ENCODE data around the gene CFD.
"Not testable (repeated sequence)": the region's sequence is repeated elsewhere in the genome, so short reads cannot be mapped to it uniquely, and the experiment has no call there.

Gene CFD

GRCh38 chr19:868458-869244 lies 9.2 kb downstream of the CFD start:
- peaks cover 0 to 1% of the 10 kb centered on the region in 2 donors for H3K9me3 Mint-ChIP-seq
- no peaks in the 10 kb centered on the region for H3K27me3 Mint-ChIP-seq
- no peak overlapping the region for H3K27ac Mint-ChIP-seq
- peaks cover 40 to 41% of the 10 kb centered on the region in 2 donors for H3K36me3 Mint-ChIP-seq
- ATAC-seq (replicated peaks) (no peak), DNase-seq (no peak)
- peaks cover 14 to 22% of the 10 kb centered on the region in 2 donors for H3K4me1 Mint-ChIP-seq
- H3K4me3 Mint-ChIP-seq = no peak overlapping the region

GRCh38 chr19:869245-870177 lies 10.0 kb downstream of the CFD start:
- H3K9me3 Mint-ChIP-seq = peaks cover 0 to 1% of the 10 kb centered on the region in 2 donors
- H3K27me3 Mint-ChIP-seq = no peaks in the 10 kb centered on the region
- DNase-seq = no peak
- H3K36me3 Mint-ChIP-seq = peaks cover 45% of the 10 kb centered on the region in 2 donors
- H3K4me1 Mint-ChIP-seq = peaks cover 10 to 16% of the 10 kb centered on the region in 2 donors
- peak overlapping the region; percentile 85 for H3K27ac Mint-ChIP-seq
- no peak overlapping the region for H3K4me3 Mint-ChIP-seq
- ATAC-seq (replicated peaks) = no peak

- no peak for ATAC-seq (replicated peaks)
- peaks cover 45% of the 10 kb centered on the region in 2 donors for H3K36me3 Mint-ChIP-seq
- H3K27ac Mint-ChIP-seq = no peak overlapping the region
- H3K27me3 Mint-ChIP-seq = no peaks in the 10 kb centered on the region
- DNase-seq = no peak
- no peak overlapping the region for H3K4me3 Mint-ChIP-seq
- peaks cover 0 to 1% of the 10 kb centered on the region in 2 donors for H3K9me3 Mint-ChIP-seq
- H3K4me1 Mint-ChIP-seq = peaks cover 10 to 16% of the 10 kb centered on the region in 2 donors
These were observed 10.8 kb downstream of the CFD start for GRCh38 chr19:870314-870713.

- DNase-seq (no peak), ATAC-seq (replicated peaks) (no peak)
- peaks cover 0 to 1% of the 10 kb centered on the region in 2 donors for H3K9me3 Mint-ChIP-seq
- H3K4me1 Mint-ChIP-seq = peaks cover 10 to 16% of the 10 kb centered on the region in 2 donors
- no peak overlapping the region for H3K4me3 Mint-ChIP-seq
- H3K36me3 Mint-ChIP-seq = peaks cover 46 to 49% of the 10 kb centered on the region in 2 donors
- H3K27ac Mint-ChIP-seq = no peak overlapping the region
- H3K27me3 Mint-ChIP-seq = no peaks in the 10 kb centered on the region
These were observed 11.5 kb downstream of the CFD start for GRCh38 chr19:870963-871401.

GRCh38 chr19:871446-872265 lies 12.2 kb downstream of the CFD start:
- Mint-ChIP-seq H3K27me3 (no peaks in the 10 kb centered on the region), H3K27ac (peak overlapping the region; percentile 47), H3K9me3 (peaks cover 0 to 1% of the 10 kb centered on the region in 2 donors), H3K36me3 (peaks cover 52% of the 10 kb centered on the region in 2 donors), H3K4me3 (peak overlapping the region in 1 of 2 donors; percentile 71), H3K4me1 (peaks cover 10 to 16% of the 10 kb centered on the region in 2 donors)
- DNase-seq (no peak), ATAC-seq (replicated peaks) (no peak)

GRCh38 chr19:872266-872951 lies 12.9 kb downstream of the CFD start:
- Mint-ChIP-seq H3K27ac (peak overlapping the region; percentile 69), H3K27me3 (no peaks in the 10 kb centered on the region)
- ATAC-seq (replicated peaks) = peak; percentile 83 to 86

GRCh38 chr19:873084-873483 lies 13.6 kb downstream of the CFD start:
- peak overlapping the region in 1 of 2 donors; percentile 56 for H3K4me3 Mint-ChIP-seq
- peaks cover 10 to 12% of the 10 kb centered on the region in 2 donors for H3K4me1 Mint-ChIP-seq
- H3K27ac Mint-ChIP-seq = no peak overlapping the region
- no peaks in the 10 kb centered on the region for H3K27me3 Mint-ChIP-seq
- peaks cover 43 to 45% of the 10 kb centered on the region in 2 donors for H3K36me3 Mint-ChIP-seq
- peaks cover 0 to 1% of the 10 kb centered on the region in 2 donors for H3K9me3 Mint-ChIP-seq
- no peak for DNase-seq
- ATAC-seq (replicated peaks) = peak; percentile 81 to 85

More at GRCh38 chr19:872266-872951, 12.9 kb downstream of the CFD start:
- H3K36me3 Mint-ChIP-seq = peaks cover 48 to 49% of the 10 kb centered on the region in 2 donors
- peak overlapping the region in 1 of 2 donors; percentile 71 for H3K4me3 Mint-ChIP-seq
- DNase-seq = peak; percentile 55
- peaks cover 0 to 1% of the 10 kb centered on the region in 2 donors for H3K9me3 Mint-ChIP-seq
- peaks cover 10 to 13% of the 10 kb centered on the region in 2 donors for H3K4me1 Mint-ChIP-seq

GRCh38 chr19:873561-874041 lies 14.1 kb downstream of the CFD start:
- peaks cover 10 to 12% of the 10 kb centered on the region in 2 donors for H3K4me1 Mint-ChIP-seq
- no peak for DNase-seq
- H3K36me3 Mint-ChIP-seq = peaks cover 39 to 42% of the 10 kb centered on the region in 2 donors
- H3K27ac Mint-ChIP-seq = no peak overlapping the region
- ATAC-seq (replicated peaks) = no peak
- H3K4me3 Mint-ChIP-seq = no peak overlapping the region
- H3K27me3 Mint-ChIP-seq = no peaks in the 10 kb centered on the region
- H3K9me3 Mint-ChIP-seq = peaks cover 0 to 1% of the 10 kb centered on the region in 2 donors

GRCh38 chr19:875265-875879 lies 15.9 kb downstream of the CFD start:
- DNase-seq (no peak), ATAC-seq (replicated peaks) (no peak)
- Mint-ChIP-seq H3K27me3 (no peaks in the 10 kb centered on the region), H3K4me1 (peaks cover 12 to 17% of the 10 kb centered on the region in 2 donors), H3K36me3 (peaks cover 32 to 41% of the 10 kb centered on the region in 2 donors), H3K9me3 (peaks cover 0 to 1% of the 10 kb centered on the region in 2 donors), H3K4me3 (no peak overlapping the region), H3K27ac (peak overlapping the region; percentile 59)

- H3K4me1 Mint-ChIP-seq = peaks cover 12 to 17% of the 10 kb centered on the region in 2 donors
- peaks cover 29 to 42% of the 10 kb centered on the region in 2 donors for H3K36me3 Mint-ChIP-seq
- DNase-seq (no peak), ATAC-seq (replicated peaks) (no peak)
- H3K4me3 Mint-ChIP-seq = no peak overlapping the region
- no peak overlapping the region for H3K27ac Mint-ChIP-seq
- H3K9me3 Mint-ChIP-seq = peaks cover 0 to 1% of the 10 kb centered on the region in 2 donors
- no peaks in the 10 kb centered on the region for H3K27me3 Mint-ChIP-seq
These were observed 16.6 kb downstream of the CFD start for GRCh38 chr19:876089-876488.

- DNase-seq = no peak
- no peaks in the 10 kb centered on the region for H3K27me3 Mint-ChIP-seq
- ATAC-seq (replicated peaks) = no peak
These were observed 17.4 kb downstream of the CFD start for GRCh38 chr19:876780-877314.

GRCh38 chr19:877992-878660 lies 18.7 kb downstream of the CFD start:
- ATAC-seq (replicated peaks); H3K4me1 Mint-ChIP-seq; DNase-seq; H3K4me3 Mint-ChIP-seq; H3K27me3 Mint-ChIP-seq; H3K9me3 Mint-ChIP-seq; H3K27ac Mint-ChIP-seq: not testable (repeated sequence)
- H3K36me3 Mint-ChIP-seq = peaks cover 38 to 43% of the 10 kb centered on the region in 2 donors

More at GRCh38 chr19:876780-877314, 17.4 kb downstream of the CFD start:
- Mint-ChIP-seq H3K4me3 (no peak overlapping the region), H3K4me1 (peaks cover 12 to 17% of the 10 kb centered on the region in 2 donors), H3K36me3 (peaks cover 32 to 45% of the 10 kb centered on the region in 2 donors), H3K27ac (no peak overlapping the region), H3K9me3 (no peaks in the 10 kb centered on the region)

All from stimulated activated naive B cell treated with anti-CD40 and anti-IgM and Interleukin-4, amounts not matched to agents 10 μg/mL and 1 μg/mL and 100 μg/mL, for 72 hours (primary cell).